ENCODE measurements around the gene DDX24. TPM values are rescaled to one million over a fixed set of nuclear protein-coding genes. Genes with fewer than 3 reads are reported as not detected.

DDX24 gene
- polyA plus RNA-seq, 1 donor from 2014 or later: 207 TPM

GRCh38 chr14:94051779-94052178 lies 29.2 kb downstream of the DDX24 start:
- H3K36me3 Mint-ChIP-seq: peaks cover 14% of the 10 kb centered on the region

GRCh38 chr14:94051115-94051514 lies 29.9 kb downstream of the DDX24 start:
- Mint-ChIP-seq H3K4me1 (peaks cover 0 to 2% (median 0%) of the 10 kb centered on the region in 3 donors), H3K9me3 (no peaks in the 10 kb centered on the region), H3K4me3 (no peak overlapping the region), H3K27me3 (no peaks in the 10 kb centered on the region), H3K36me3 (peaks cover 11% of the 10 kb centered on the region), H3K27ac (peak overlapping the region in 2 of 3 donors; percentile 13 to 20)

More at GRCh38 chr14:94051779-94052178, 29.2 kb downstream of the DDX24 start:
- Mint-ChIP-seq H3K27ac (no peak overlapping the region), H3K27me3 (no peaks in the 10 kb centered on the region), H3K4me1 (peaks cover 3 to 4% (median 3%) of the 10 kb centered on the region in 3 donors), H3K9me3 (no peaks in the 10 kb centered on the region), H3K4me3 (no peak overlapping the region)

GRCh38 chr14:94050231-94050880 lies 30.6 kb downstream of the DDX24 start:
- Mint-ChIP-seq H3K4me1 (no peaks in the 10 kb centered on the region), H3K27me3 (no peaks in the 10 kb centered on the region), H3K4me3 (no peak overlapping the region), H3K36me3 (peaks cover 11% of the 10 kb centered on the region), H3K9me3 (no peaks in the 10 kb centered on the region), H3K27ac (peak overlapping the region in 1 of 3 donors; percentile 20)

GRCh38 chr14:94049625-94050023 lies 31.4 kb downstream of the DDX24 start:
- Mint-ChIP-seq H3K4me1 (no peaks in the 10 kb centered on the region), H3K4me3 (no peak overlapping the region), H3K36me3 (peaks cover 9% of the 10 kb centered on the region), H3K27ac (no peak overlapping the region), H3K9me3 (no peaks in the 10 kb centered on the region), H3K27me3 (no peaks in the 10 kb centered on the region)

- no peaks in the 10 kb centered on the region for H3K4me1 Mint-ChIP-seq
- no peaks in the 10 kb centered on the region for H3K9me3 Mint-ChIP-seq
- no peak overlapping the region for H3K4me3 Mint-ChIP-seq
- H3K27me3 Mint-ChIP-seq: no peaks in the 10 kb centered on the region
- peaks cover 9% of the 10 kb centered on the region for H3K36me3 Mint-ChIP-seq
- peak overlapping the region in 1 of 3 donors; percentile 42 for H3K27ac Mint-ChIP-seq
Measured at GRCh38 chr14:94048691-94049624, 32.0 kb downstream of the DDX24 start.

- Mint-ChIP-seq H3K4me3 (no peak overlapping the region), H3K4me1 (no peaks in the 10 kb centered on the region), H3K27ac (peak overlapping the region in 2 of 3 donors; percentile 5 to 42), H3K9me3 (no peaks in the 10 kb centered on the region), H3K27me3 (no peaks in the 10 kb centered on the region), H3K36me3 (peaks cover 6% of the 10 kb centered on the region)
Measured at GRCh38 chr14:94047581-94047980, 33.4 kb downstream of the DDX24 start.

- Mint-ChIP-seq H3K9me3 (no peaks in the 10 kb centered on the region), H3K27me3 (no peaks in the 10 kb centered on the region), H3K27ac (peak overlapping the region in 2 of 3 donors; percentile 16 to 42), H3K4me1 (no peaks in the 10 kb centered on the region), H3K4me3 (peak overlapping the region in 1 of 4 donors; percentile 28), H3K36me3 (peaks cover 6% of the 10 kb centered on the region)
Measured at GRCh38 chr14:94046696-94047250, 34.2 kb downstream of the DDX24 start.

- Mint-ChIP-seq H3K9me3 (no peaks in the 10 kb centered on the region), H3K27me3 (no peaks in the 10 kb centered on the region), H3K4me1 (no peaks in the 10 kb centered on the region), H3K27ac (peak overlapping the region; percentile 59 to 73 (median 71)), H3K36me3 (peaks cover 3% of the 10 kb centered on the region), H3K4me3 (no peak overlapping the region)
Measured at GRCh38 chr14:94045563-94046345, 35.2 kb downstream of the DDX24 start.

GRCh38 chr14:94045101-94045500 lies 35.9 kb downstream of the DDX24 start:
- Mint-ChIP-seq H3K4me1 (no peaks in the 10 kb centered on the region), H3K4me3 (no peak overlapping the region), H3K27me3 (no peaks in the 10 kb centered on the region), H3K27ac (peak overlapping the region in 2 of 3 donors; percentile 59 to 73), H3K9me3 (no peaks in the 10 kb centered on the region), H3K36me3 (peaks cover 1% of the 10 kb centered on the region)

GRCh38 chr14:94044476-94045091 lies 36.4 kb downstream of the DDX24 start:
- Mint-ChIP-seq H3K27me3 (no peaks in the 10 kb centered on the region), H3K9me3 (no peaks in the 10 kb centered on the region), H3K4me3 (no peak overlapping the region), H3K4me1 (no peaks in the 10 kb centered on the region), H3K36me3 (peaks cover 1% of the 10 kb centered on the region), H3K27ac (peak overlapping the region in 2 of 3 donors; percentile 53 to 73)

- peak overlapping the region in 1 of 3 donors; percentile 64 for H3K27ac Mint-ChIP-seq
- peaks cover 0 to 2% (median 0%) of the 10 kb centered on the region in 3 donors for H3K4me1 Mint-ChIP-seq
- peaks cover 1% of the 10 kb centered on the region for H3K36me3 Mint-ChIP-seq
- H3K4me3 Mint-ChIP-seq: peak overlapping the region in 1 of 4 donors; percentile 24
- no peaks in the 10 kb centered on the region for H3K27me3 Mint-ChIP-seq
- H3K9me3 Mint-ChIP-seq: no peaks in the 10 kb centered on the region
Measured at GRCh38 chr14:94043756-94044475, 37.1 kb downstream of the DDX24 start.

GRCh38 chr14:94043111-94043755 lies 37.8 kb downstream of the DDX24 start:
- Mint-ChIP-seq H3K4me1 (peaks cover 0 to 2% (median 0%) of the 10 kb centered on the region in 3 donors), H3K27ac (peak overlapping the region in 1 of 3 donors; percentile 25), H3K4me3 (peak overlapping the region in 1 of 4 donors; percentile 24), H3K36me3 (peaks cover 1% of the 10 kb centered on the region), H3K27me3 (no peaks in the 10 kb centered on the region), H3K9me3 (no peaks in the 10 kb centered on the region)

- Mint-ChIP-seq H3K4me1 (peaks cover 0 to 2% (median 0%) of the 10 kb centered on the region in 3 donors), H3K27me3 (no peaks in the 10 kb centered on the region), H3K4me3 (no peak overlapping the region), H3K9me3 (no peaks in the 10 kb centered on the region), H3K27ac (peak overlapping the region in 1 of 3 donors; percentile 65), H3K36me3 (no peaks in the 10 kb centered on the region)
Measured at GRCh38 chr14:94042433-94043091, 38.4 kb downstream of the DDX24 start.
